Ovary (tissue), 9 donors: ENCODE results near the gene ATXN1. TPM values are rescaled to one million over a fixed set of nuclear protein-coding genes. Genes with fewer than 3 reads are reported as not detected.

ENCODE experiments used
- DNase-seq, 5 donors: peaks; one replicate each; pipeline ENCODE4 v3.0.0-alpha.2; 2019 to 2020
- H3K27ac ChIP-seq, 2 donors: fragments of 200-600 bp; one replicate each; pipeline versions ENCODE4 v1.5.1 to v1.8.0; 2019 to 2022
- H3K27me3 ChIP-seq: fragments of 200-600 bp; one replicate; pipeline ENCODE4 v1.8.0; 2022
- H3K36me3 ChIP-seq: fragments of 200-600 bp; sonication (generic); one replicate; pipeline ENCODE4 v1.5.1; 2019
- H3K4me1 ChIP-seq: one replicate; pipeline ENCODE4 v1.8.1; 2013; ENCODE audit warnings: mild to moderate bottlenecking, moderate library complexity; ENCODE audit not compliant: insufficient read depth
- H3K4me3 ChIP-seq: fragments of 200-600 bp; sonication (generic); one replicate; pipeline ENCODE4 v1.5.1; 2017
- H3K9me3 ChIP-seq, 2 donors: fragments of 200-600 bp in 1 of 2; sonication (generic) in 1 of 2; one replicate each; pipeline versions ENCODE4 v1.5.1 to v1.8.1; 2013 to 2019; ENCODE audit warnings: mild to moderate bottlenecking in 1 of 2, moderate library complexity in 1 of 2
- CTCF ChIP-seq, 3 donors: fragments of 450-650 bp in 2 of 3; fragments of 200-600 bp in 1 of 3; IDR thresholded peaks; one replicate each; pipeline versions ENCODE4 v1.5.1 to v1.8.0; 2016 to 2022; ENCODE audit warnings: antibody characterized with exemption in 3 of 3, mild to moderate bottlenecking in 1 of 3
- EP300 ChIP-seq: sonication (generic); formaldehyde crosslinking; IDR thresholded peaks from one replicate; pipeline ENCODE4 v1.6.1; 2017; ENCODE audit warnings: antibody characterized with exemption
- POLR2A ChIP-seq: fragments of 450-650 bp; IDR thresholded peaks from one replicate; pipeline ENCODE4 v1.6.1; 2017; ENCODE audit warnings: antibody characterized with exemption, mild to moderate bottlenecking, moderate library complexity
- WGBS, 3 donors: extraction: QIAGEN DNeasy Blood & Tissue Kit in 1 of 3; methylation state at CpG; one replicate each; pipeline versions ENCODE4 v1.1.5 to v1.1.7; 2013 to 2017; 5-methylcytosine and 5-hydroxymethylcytosine counted together
- intact Hi-C, 4 donors: fragments of 100-400 bp; cut with DNase I; formaldehyde crosslinking; loops; one replicate each; pipeline versions ENCODE4 v1.11.0 to v1.15.1; 2022 to 2023
- polyA plus RNA-seq, 2 donors: library from polyadenylated mRNA; stranded (reverse); fragments of 200-250 nt in 1 of 2; fragments of 350-450 nt in 1 of 2; fragmentation: Illumina TruSeq in 1 of 2; extraction: RNeasy Lipid Tissue Mini Kit (QIAGEN cat#74804) in 1 of 2; gene quantifications; one replicate each; pipeline ENCODE4 v1.2.3, GENCODE V29; 2013 to 2014
- total RNA-seq, 7 donors: library from RNA; depleted of rRNA in 2 of 7; stranded (reverse); fragments of >200 nt in 2 of 7; fragmentation: NEBNext Ultra II Directional in 3 of 7; extraction: Animal tissue kit (Norgen Biotek cat#: 25700) in 3 of 7; gene quantifications; one replicate each; pipeline versions ENCODE4 v1.1.0 to v1.2.4, GENCODE V29; 2016 to 2023
- donor health status: DM: no; HTN: no; CAD: no; lungs with moderate emphysema.
- donor health status: DM: no; HTN: no; CAD: no.
- donor health status: Bipolar disorder and iron deficiency.
- donor health status: DM: yes; HTN: yes; CAD: no.
- donor health status: DM: no; HTN: no; CAD: no.
- donor health status: DM: yes; HTN: yes; CAD: no.

Gene ATXN1
- total and polyA plus RNA-seq, 9 donors = 7.3 to 38.2 (median 30.4) TPM

GRCh38 chr6:16718356-16718755 lies 42.9 kb downstream of the ATXN1 start:
- Histone ChIP-seq H3K36me3 (no peaks in the 10 kb centered on the region), H3K4me3 (no peak overlapping the region), H3K27ac (no peak overlapping the region), H3K9me3 (no peaks in the 10 kb centered on the region), H3K4me1 (no peaks in the 10 kb centered on the region), H3K27me3 (no peaks in the 10 kb centered on the region)
- WGBS, 3 donors = 7 to 18% (median 7%) methylated on average over 3 of the region's 3 CpGs
- DNase-seq = no peak
- no peak for TF ChIP-seq POLR2A
- no peak for TF ChIP-seq EP300
- TF ChIP-seq CTCF (IDR thresholded peaks at IDR 0.05) = no peak
- intact Hi-C loops = no loop called here

- DNase-seq = no peak
- 97 to 98% (median 97%) methylated on average over 9 of the region's 9 CpGs for WGBS, 3 donors
- Histone ChIP-seq H3K36me3 (no peaks in the 10 kb centered on the region), H3K9me3 (no peaks in the 10 kb centered on the region), H3K4me1 (no peaks in the 10 kb centered on the region), H3K27me3 (no peaks in the 10 kb centered on the region), H3K27ac (no peak overlapping the region), H3K4me3 (no peak overlapping the region)
- intact Hi-C loops = no loop called here
- TF ChIP-seq POLR2A (no peak), CTCF (IDR thresholded peaks at IDR 0.05) (no peak), EP300 (no peak)
Measured at GRCh38 chr6:16717275-16717942, 43.9 kb downstream of the ATXN1 start.

GRCh38 chr6:16716321-16716858 lies 44.9 kb downstream of the ATXN1 start:
- no peak overlapping the region for H3K27ac ChIP-seq
- TF ChIP-seq EP300 (no peak), POLR2A (no peak), CTCF (IDR thresholded peaks at IDR 0.05) (no peak)
- H3K4me3 ChIP-seq = no peak overlapping the region
- intact Hi-C loops = no loop called here
- no peaks in the 10 kb centered on the region for H3K27me3 ChIP-seq
- 71 to 74% (median 72%) methylated on average over 2 of the region's 2 CpGs for WGBS, 3 donors
- peaks cover 2% of the 10 kb centered on the region for H3K4me1 ChIP-seq
- H3K9me3 ChIP-seq = no peaks in the 10 kb centered on the region
- DNase-seq = no peak
- no peaks in the 10 kb centered on the region for H3K36me3 ChIP-seq

DNA sequence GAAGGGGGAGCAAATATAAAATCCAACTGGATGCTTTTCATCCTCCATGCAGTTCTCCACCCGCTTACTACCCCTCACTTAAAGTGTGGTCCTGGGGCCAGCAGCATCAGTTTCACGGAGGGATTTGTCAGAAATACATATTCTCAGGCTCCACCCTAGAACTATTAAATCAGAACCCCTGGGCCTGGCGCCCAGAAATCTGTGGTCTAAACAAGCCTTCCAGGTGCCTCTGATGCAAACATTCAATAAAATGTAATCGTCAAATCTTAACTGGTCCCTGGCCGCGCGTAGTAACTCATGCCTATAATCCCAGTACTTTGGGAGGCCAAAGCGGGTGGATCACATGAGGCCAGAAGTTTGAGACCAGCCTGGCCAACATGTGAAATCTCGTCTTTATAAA lies 47.7 kb downstream of the ATXN1 start:
- 81 to 89% (median 85%) methylated on average over 9 of the region's 9 CpGs for WGBS, 3 donors
- DNase-seq = no peak
- Histone ChIP-seq H3K4me3 (no peak overlapping the region), H3K36me3 (no peaks in the 10 kb centered on the region), H3K27me3 (no peaks in the 10 kb centered on the region), H3K4me1 (peaks cover 2% of the 10 kb centered on the region), H3K27ac (peak overlapping the region in 1 of 2 donors; percentile 50), H3K9me3 (no peaks in the 10 kb centered on the region)
- intact Hi-C loops = no loop called here
- no peak for TF ChIP-seq POLR2A
- no peak for TF ChIP-seq CTCF (IDR thresholded peaks at IDR 0.05)
- no peak for TF ChIP-seq EP300
